ENCODE data around the gene SERPINB6. TPM values are rescaled to one million over a fixed set of nuclear protein-coding genes. Genes with fewer than 3 reads are reported as not detected.

The SERPINB6 gene
- total and polyA plus RNA-seq, 9 of the 15 experiments (the other 6 are each of a cell fraction or from before 2014, with no cell fraction given) = 86.6 to 211 (median 143) TPM

DNA sequence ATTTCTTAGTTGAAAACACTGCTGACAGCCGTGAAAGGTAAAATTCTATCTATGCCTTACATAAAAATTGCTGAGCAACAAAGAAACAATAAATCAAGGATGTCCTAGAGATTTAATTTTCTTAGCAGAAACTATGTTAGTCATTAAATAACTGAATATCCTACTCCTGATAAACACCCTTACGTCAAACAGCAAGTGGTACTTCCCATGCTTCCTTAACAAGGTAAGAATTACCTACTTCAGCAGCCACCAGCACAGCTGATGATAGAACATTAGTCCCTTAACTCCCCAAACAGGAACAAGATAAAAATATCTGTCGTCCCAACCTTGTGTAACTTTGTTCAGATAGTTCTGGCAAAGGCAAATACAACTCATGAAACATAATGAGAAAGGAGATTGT is 8.7 kb downstream of the SERPINB6 start (continued):
- TF ChIP-seq ZNF407 (IDR thresholded peaks at IDR 0.05; ENCODE audit: low read depth) = no peak
- TF ChIP-seq POLR3A (IDR thresholded peaks at IDR 0.05; ENCODE audit: borderline replicate concordance, extremely low read depth, insufficient read depth, insufficient read length) = no peak
- peak; percentile 60 for TF ChIP-seq HDAC3 (IDR thresholded peaks at IDR 0.05; ENCODE audit: borderline replicate concordance, partially characterized antibody)
- TF ChIP-seq BRD4 (IDR thresholded peaks at IDR 0.05) = no peak
- no peak for TF ChIP-seq RAD51 (IDR thresholded peaks at IDR 0.05; ENCODE audit: borderline replicate concordance, low read depth)
- TF ChIP-seq KLF16 (IDR thresholded peaks at IDR 0.05) = peak; percentile 68
- TF ChIP-seq HMG20A (CRISPR knock-in tag; conservative IDR thresholded peaks at IDR 0.05) = no peak
- TF ChIP-seq, protein P1, sequence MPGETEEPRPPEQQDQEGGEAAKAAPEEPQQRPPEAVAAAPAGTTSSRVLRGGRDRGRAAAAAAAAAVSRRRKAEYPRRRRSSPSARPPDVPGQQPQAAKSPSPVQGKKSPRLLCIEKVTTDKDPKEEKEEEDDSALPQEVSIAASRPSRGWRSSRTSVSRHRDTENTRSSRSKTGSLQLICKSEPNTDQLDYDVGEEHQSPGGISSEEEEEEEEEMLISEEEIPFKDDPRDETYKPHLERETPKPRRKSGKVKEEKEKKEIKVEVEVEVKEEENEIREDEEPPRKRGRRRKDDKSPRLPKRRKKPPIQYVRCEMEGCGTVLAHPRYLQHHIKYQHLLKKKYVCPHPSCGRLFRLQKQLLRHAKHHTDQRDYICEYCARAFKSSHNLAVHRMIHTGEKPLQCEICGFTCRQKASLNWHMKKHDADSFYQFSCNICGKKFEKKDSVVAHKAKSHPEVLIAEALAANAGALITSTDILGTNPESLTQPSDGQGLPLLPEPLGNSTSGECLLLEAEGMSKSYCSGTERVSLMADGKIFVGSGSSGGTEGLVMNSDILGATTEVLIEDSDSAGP (CRISPR knock-in tag; IDR thresholded peaks at IDR 0.05) = no peak
- no peak for TF ChIP-seq FOXK1 (CRISPR knock-in tag; IDR thresholded peaks at IDR 0.05; ENCODE audit: borderline replicate concordance)
- TF ChIP-seq NKRF (IDR thresholded peaks at IDR 0.05; ENCODE audit: borderline replicate concordance) = no peak
- TF ChIP-seq, protein P2, sequence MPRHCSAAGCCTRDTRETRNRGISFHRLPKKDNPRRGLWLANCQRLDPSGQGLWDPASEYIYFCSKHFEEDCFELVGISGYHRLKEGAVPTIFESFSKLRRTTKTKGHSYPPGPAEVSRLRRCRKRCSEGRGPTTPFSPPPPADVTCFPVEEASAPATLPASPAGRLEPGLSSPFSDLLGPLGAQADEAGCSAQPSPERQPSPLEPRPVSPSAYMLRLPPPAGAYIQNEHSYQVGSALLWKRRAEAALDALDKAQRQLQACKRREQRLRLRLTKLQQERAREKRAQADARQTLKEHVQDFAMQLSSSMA (CRISPR knock-in tag; IDR thresholded peaks at IDR 0.05) = no peak
- TF ChIP-seq, protein P3, sequence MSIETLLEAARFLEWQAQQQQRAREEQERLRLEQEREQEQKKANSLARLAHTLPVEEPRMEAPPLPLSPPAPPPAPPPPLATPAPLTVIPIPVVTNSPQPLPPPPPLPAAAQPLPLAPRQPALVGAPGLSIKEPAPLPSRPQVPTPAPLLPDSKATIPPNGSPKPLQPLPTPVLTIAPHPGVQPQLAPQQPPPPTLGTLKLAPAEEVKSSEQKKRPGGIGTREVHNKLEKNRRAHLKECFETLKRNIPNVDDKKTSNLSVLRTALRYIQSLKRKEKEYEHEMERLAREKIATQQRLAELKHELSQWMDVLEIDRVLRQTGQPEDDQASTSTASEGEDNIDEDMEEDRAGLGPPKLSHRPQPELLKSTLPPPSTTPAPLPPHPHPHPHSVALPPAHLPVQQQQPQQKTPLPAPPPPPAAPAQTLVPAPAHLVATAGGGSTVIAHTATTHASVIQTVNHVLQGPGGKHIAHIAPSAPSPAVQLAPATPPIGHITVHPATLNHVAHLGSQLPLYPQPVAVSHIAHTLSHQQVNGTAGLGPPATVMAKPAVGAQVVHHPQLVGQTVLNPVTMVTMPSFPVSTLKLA (conservative IDR thresholded peaks at IDR 0.05) = no peak; a peak in 1 of 4 replicates
- TF ChIP-seq CBFB (CRISPR knock-in tag; IDR thresholded peaks at IDR 0.05) = no peak
- TF ChIP-seq POU5F1 (IDR thresholded peaks at IDR 0.05; ENCODE audit: borderline replicate concordance, low read depth, low read length, partially characterized antibody) = no peak

Measured in K562 (cell line).